ENCODE data around the gene FYB1. TPM values are rescaled to one million over a fixed set of nuclear protein-coding genes. Genes with fewer than 3 reads are reported as not detected.

Gene FYB1
- polyA plus RNA-seq, 3 donors, result 75.3 to 141 (median 118) TPM

GRCh38 chr5:39238366-39239105, 19.2 kb upstream of the FYB1 start:
- H3K4me3 Mint-ChIP-seq, result peak overlapping the region in 1 of 2 donors; percentile 33
- TF ChIP-seq, protein P1, sequence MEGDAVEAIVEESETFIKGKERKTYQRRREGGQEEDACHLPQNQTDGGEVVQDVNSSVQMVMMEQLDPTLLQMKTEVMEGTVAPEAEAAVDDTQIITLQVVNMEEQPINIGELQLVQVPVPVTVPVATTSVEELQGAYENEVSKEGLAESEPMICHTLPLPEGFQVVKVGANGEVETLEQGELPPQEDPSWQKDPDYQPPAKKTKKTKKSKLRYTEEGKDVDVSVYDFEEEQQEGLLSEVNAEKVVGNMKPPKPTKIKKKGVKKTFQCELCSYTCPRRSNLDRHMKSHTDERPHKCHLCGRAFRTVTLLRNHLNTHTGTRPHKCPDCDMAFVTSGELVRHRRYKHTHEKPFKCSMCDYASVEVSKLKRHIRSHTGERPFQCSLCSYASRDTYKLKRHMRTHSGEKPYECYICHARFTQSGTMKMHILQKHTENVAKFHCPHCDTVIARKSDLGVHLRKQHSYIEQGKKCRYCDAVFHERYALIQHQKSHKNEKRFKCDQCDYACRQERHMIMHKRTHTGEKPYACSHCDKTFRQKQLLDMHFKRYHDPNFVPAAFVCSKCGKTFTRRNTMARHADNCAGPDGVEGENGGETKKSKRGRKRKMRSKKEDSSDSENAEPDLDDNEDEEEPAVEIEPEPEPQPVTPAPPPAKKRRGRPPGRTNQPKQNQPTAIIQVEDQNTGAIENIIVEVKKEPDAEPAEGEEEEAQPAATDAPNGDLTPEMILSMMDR (IDR thresholded peaks at IDR 0.05), result no peak

DNA sequence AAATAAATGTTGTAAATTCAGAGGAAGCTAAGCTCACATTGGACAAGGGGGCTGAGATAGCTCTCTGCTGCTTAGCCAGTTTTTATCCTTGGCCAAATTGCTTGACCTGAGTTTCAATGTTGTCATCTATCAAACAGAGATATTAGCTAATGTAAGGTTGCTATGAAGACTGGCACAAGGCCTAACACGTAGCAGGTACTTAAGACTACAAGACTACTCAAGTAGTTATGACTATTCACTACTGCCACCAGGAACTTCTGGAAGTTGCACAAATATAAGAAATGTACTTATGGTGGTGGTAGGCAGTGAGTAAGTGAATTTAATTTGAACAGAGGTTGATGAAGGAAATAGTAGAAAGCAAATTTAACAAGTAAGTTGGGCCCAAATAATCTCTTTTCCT, 17.4 kb upstream of the FYB1 start:
- no peaks in the 10 kb centered on the region for H3K27me3 Mint-ChIP-seq (ENCODE audit: low read depth in 3 of 3)
- peaks cover 13 to 20% of the 10 kb centered on the region in 2 donors for H3K36me3 Mint-ChIP-seq
- WGBS (ENCODE audit: insufficient coverage), result no CpG with 5 or more reads among the region's 1 CpG
- no peak overlapping the region for H3K4me3 ChIP-seq (replicated peaks in 1 of 3; ENCODE audit: low read depth in 2 of 3, low read length in 3 of 3)
- H3K9me3 ChIP-seq (replicated peaks in 1 of 2; ENCODE audit: control insufficient read depth in 1 of 2, insufficient read depth in 1 of 2, low read length in 2 of 2), result no peaks in the 10 kb centered on the region
- no peak overlapping the region for H3K27ac ChIP-seq (ENCODE audit: low read depth in 1 of 2, low read length in 2 of 2)
- H3K9me3 Mint-ChIP-seq, result peaks cover 2 to 8% (median 5%) of the 10 kb centered on the region in 7 donors
- peaks cover 7 to 14% of the 10 kb centered on the region in 2 donors for H3K36me3 ChIP-seq (replicated peaks in 1 of 2; ENCODE audit: control insufficient read depth in 1 of 2, insufficient read depth in 2 of 2, low read length in 2 of 2)
- H3K27me3 ChIP-seq (ENCODE audit: control insufficient read depth in 2 of 2, insufficient read depth in 2 of 2, low read length in 2 of 2), result no peaks in the 10 kb centered on the region
- intact Hi-C loops (cut with micrococcal nuclease), result no loop called here
- no peak for DNase-seq
- no peak overlapping the region for H3K4me3 Mint-ChIP-seq
- H3K4me1 Mint-ChIP-seq, result peaks cover 28% of the 10 kb centered on the region
- H3K4me1 ChIP-seq (ENCODE audit: control insufficient read depth in 1 of 2, insufficient read depth in 2 of 2, low read length in 2 of 2), result peaks cover 17 to 24% of the 10 kb centered on the region in 2 donors
- peaks cover 18% of the 10 kb centered on the region for H3K79me2 ChIP-seq (ENCODE audit: insufficient read depth, low read length)
- H3K4me2 ChIP-seq (replicated peaks; ENCODE audit: extremely low read depth, low read length, poor library complexity, severe bottlenecking), result no peak overlapping the region
- no peak overlapping the region for H2AFZ ChIP-seq (ENCODE audit: insufficient read depth, low read depth, low read length, poor library complexity, severe bottlenecking)
- peaks cover 14% of the 10 kb centered on the region for H4K20me1 ChIP-seq (ENCODE audit: insufficient read depth, low read length)
- H3K9ac ChIP-seq (ENCODE audit: insufficient read depth, low read length, poor library complexity, severe bottlenecking), result no peak overlapping the region
- TF ChIP-seq, protein P1 (IDR thresholded peaks at IDR 0.05), result no peak
- H3K27ac Mint-ChIP-seq, result no peak overlapping the region

More at GRCh38 chr5:39238366-39239105, 19.2 kb upstream of the FYB1 start:
- H3K36me3 Mint-ChIP-seq, result peaks cover 8 to 15% of the 10 kb centered on the region in 2 donors
- Histone ChIP-seq H3K4me3 (replicated peaks in 1 of 3; ENCODE audit: low read depth in 2 of 3, low read length in 3 of 3) (no peak overlapping the region), H3K4me2 (replicated peaks; ENCODE audit: extremely low read depth, low read length, poor library complexity, severe bottlenecking) (peak overlapping the region; percentile 44), H3K36me3 (replicated peaks in 1 of 2; ENCODE audit: control insufficient read depth in 1 of 2, insufficient read depth in 2 of 2, low read length in 2 of 2) (peaks cover 4 to 9% of the 10 kb centered on the region in 2 donors), H2AFZ (ENCODE audit: insufficient read depth, low read depth, low read length, poor library complexity, severe bottlenecking) (peak overlapping the region; percentile 45), H3K9ac (ENCODE audit: insufficient read depth, low read length, poor library complexity, severe bottlenecking) (no peak overlapping the region), H4K20me1 (ENCODE audit: insufficient read depth, low read length) (peaks cover 14% of the 10 kb centered on the region), H3K4me1 (ENCODE audit: control insufficient read depth in 1 of 2, insufficient read depth in 2 of 2, low read length in 2 of 2) (peaks cover 11 to 18% of the 10 kb centered on the region in 2 donors), H3K9me3 (replicated peaks in 1 of 2; ENCODE audit: control insufficient read depth in 1 of 2, insufficient read depth in 1 of 2, low read length in 2 of 2) (no peaks in the 10 kb centered on the region), H3K79me2 (ENCODE audit: insufficient read depth, low read length) (peaks cover 18% of the 10 kb centered on the region), H3K27me3 (ENCODE audit: control insufficient read depth in 2 of 2, insufficient read depth in 2 of 2, low read length in 2 of 2) (no peaks in the 10 kb centered on the region), H3K27ac (ENCODE audit: low read depth in 1 of 2, low read length in 2 of 2) (peak overlapping the region in 1 of 2 donors; percentile 72)
- H3K4me1 Mint-ChIP-seq, result peaks cover 22% of the 10 kb centered on the region
- H3K27me3 Mint-ChIP-seq (ENCODE audit: low read depth in 3 of 3), result no peaks in the 10 kb centered on the region
- intact Hi-C loops (cut with micrococcal nuclease), result no loop called here
- H3K27ac Mint-ChIP-seq, result peak overlapping the region in 6 of 7 donors; percentile 26 to 88 (median 39)
- H3K9me3 Mint-ChIP-seq, result peaks cover 3 to 11% (median 7%) of the 10 kb centered on the region in 7 donors
- peak in 1 of 3 donors; percentile 21 for DNase-seq
- no CpG with 5 or more reads among the region's 3 CpGs for WGBS (ENCODE audit: insufficient coverage)

Measured in CD14-positive monocyte (primary cell).